Measurements from ENCODE around the gene CTDNEP1. TPM values are rescaled to one million over a fixed set of nuclear protein-coding genes. Genes with fewer than 3 reads are reported as not detected.
A peak's percentile ranks its signal among the peaks of the same experiment; 100 is the strongest.

The CTDNEP1 gene
- total and polyA plus RNA-seq, 7 experiments from 2014 or later, result 38.3 to 173 (median 120) TPM

GRCh38 chr17:7204336-7204735 is 47.2 kb downstream of the CTDNEP1 start:
- DNase-seq (peak in 1 of 9 donors; percentile 51), ATAC-seq (peak; percentile 5)
- H3K27ac ChIP-seq (ENCODE audit: low read depth, low read length), result peak overlapping the region; percentile 91
- Mint-ChIP-seq H3K4me3 (peak overlapping the region; percentile 67 to 94 (median 85)), H3K4me1 (peaks cover 28 to 39% (median 32%) of the 10 kb centered on the region in 7 donors), H3K9me3 (peaks cover 0 to 2% (median 0%) of the 10 kb centered on the region in 11 donors), H3K36me3 (peaks cover 0 to 13% (median 8%) of the 10 kb centered on the region in 5 donors), H3K27me3 (no peaks in the 10 kb centered on the region), H3K27ac (peak overlapping the region; percentile 88 to 99 (median 95))
- POLR2A ChIA-PET, result interaction anchor here (0.5 to 1.0 kb wide), 3 partner anchors 11 to 125 kb away, joined by 3 read pairs; partner anchors contain the start of genes NEURL4 and PHF23
- H3K4me3 ChIP-seq (ENCODE audit: low read length), result peak overlapping the region; percentile 77
- intact Hi-C loops (cut with micrococcal nuclease), result loop anchor here in 1 of 2 donors (2.0 kb wide), 3 partner anchors 14 to 482 kb away; partner anchors contain the start of genes ACADVL, DLG4 and TP53
- H3K36me3 ChIP-seq (ENCODE audit: control insufficient read depth in 2 of 3, insufficient read depth in 3 of 3, low read length in 3 of 3), result peaks cover 0 to 13% (median 8%) of the 10 kb centered on the region in 3 experiments
- CTCF ChIA-PET, result no interaction called here
- H3K27me3 ChIP-seq (ENCODE audit: control insufficient read depth in 2 of 2, insufficient read depth in 2 of 2, low read length in 2 of 2), result no peaks in the 10 kb centered on the region
- H3K4me1 ChIP-seq (ENCODE audit: control insufficient read depth in 2 of 2, insufficient read depth in 2 of 2, low read length in 2 of 2), result peaks cover 15 to 17% of the 10 kb centered on the region in 2 donors
- no peaks in the 10 kb centered on the region for H3K9me3 ChIP-seq (ENCODE audit: control insufficient read depth in 2 of 3, low read length in 3 of 3)

- no peaks in the 10 kb centered on the region for H3K27me3 ChIP-seq (ENCODE audit: control insufficient read depth in 2 of 2, insufficient read depth in 2 of 2, low read length in 2 of 2)
- Mint-ChIP-seq H3K4me3 (peak overlapping the region in 9 of 10 donors; percentile 14 to 89 (median 60)), H3K27me3 (no peaks in the 10 kb centered on the region), H3K9me3 (peaks cover 0 to 2% (median 0%) of the 10 kb centered on the region in 11 donors), H3K27ac (peak overlapping the region; percentile 83 to 99 (median 94)), H3K36me3 (peaks cover 0 to 13% (median 8%) of the 10 kb centered on the region in 5 donors), H3K4me1 (peaks cover 27 to 39% (median 32%) of the 10 kb centered on the region in 7 donors)
- intact Hi-C loops (cut with micrococcal nuclease), result no loop called here
- H3K27ac ChIP-seq (ENCODE audit: low read depth, low read length), result peak overlapping the region; percentile 91
- H3K4me1 ChIP-seq (ENCODE audit: control insufficient read depth in 2 of 2, insufficient read depth in 2 of 2, low read length in 2 of 2), result peaks cover 15 to 17% of the 10 kb centered on the region in 2 donors
- ChIA-PET CTCF (no interaction called here), POLR2A (no interaction called here)
- H3K36me3 ChIP-seq (ENCODE audit: control insufficient read depth in 2 of 3, insufficient read depth in 3 of 3, low read length in 3 of 3), result peaks cover 0 to 13% (median 8%) of the 10 kb centered on the region in 3 experiments
- ATAC-seq (no peak), DNase-seq (no peak)
- no peak overlapping the region for H3K4me3 ChIP-seq (ENCODE audit: low read length)
- no peaks in the 10 kb centered on the region for H3K9me3 ChIP-seq (ENCODE audit: control insufficient read depth in 2 of 3, low read length in 3 of 3)
Observed at GRCh38 chr17:7203391-7203790, 48.1 kb downstream of the CTDNEP1 start.

GRCh38 chr17:7196651-7197401 is 54.7 kb downstream of the CTDNEP1 start:
- no peak overlapping the region for H3K27ac Mint-ChIP-seq
- CTCF ChIA-PET, result no interaction called here
- no peaks in the 10 kb centered on the region for H3K27me3 ChIP-seq (ENCODE audit: control insufficient read depth in 2 of 2, insufficient read depth in 2 of 2, low read length in 2 of 2)
- H3K27ac ChIP-seq (ENCODE audit: low read depth, low read length), result no peak overlapping the region
- H3K4me3 Mint-ChIP-seq, result no peak overlapping the region
- DNase-seq (no peak), ATAC-seq (no peak)
- H3K27me3 Mint-ChIP-seq, result no peaks in the 10 kb centered on the region
- POLR2A ChIA-PET, result no interaction called here
- no peaks in the 10 kb centered on the region for H3K9me3 ChIP-seq (ENCODE audit: control insufficient read depth in 2 of 3, low read length in 3 of 3)
- H3K4me1 ChIP-seq (ENCODE audit: control insufficient read depth in 2 of 2, insufficient read depth in 2 of 2, low read length in 2 of 2), result no peaks in the 10 kb centered on the region
- H3K9me3 Mint-ChIP-seq, result peaks cover 0 to 2% (median 0%) of the 10 kb centered on the region in 11 donors
- peaks cover 0 to 3% (median 0%) of the 10 kb centered on the region in 7 donors for H3K4me1 Mint-ChIP-seq
- H3K36me3 Mint-ChIP-seq, result peaks cover 0 to 19% (median 6%) of the 10 kb centered on the region in 5 donors
- intact Hi-C loops (cut with micrococcal nuclease), result no loop called here
- no peak overlapping the region for H3K4me3 ChIP-seq (ENCODE audit: low read length)
- H3K36me3 ChIP-seq (ENCODE audit: control insufficient read depth in 2 of 3, insufficient read depth in 3 of 3, low read length in 3 of 3), result peaks cover 0 to 34% (median 0%) of the 10 kb centered on the region in 3 experiments

- POLR2A ChIA-PET, result no interaction called here
- peaks cover 0 to 2% (median 0%) of the 10 kb centered on the region in 11 donors for H3K9me3 Mint-ChIP-seq
- Histone ChIP-seq H3K4me1 (ENCODE audit: control insufficient read depth in 2 of 2, insufficient read depth in 2 of 2, low read length in 2 of 2) (no peaks in the 10 kb centered on the region), H3K27me3 (ENCODE audit: control insufficient read depth in 2 of 2, insufficient read depth in 2 of 2, low read length in 2 of 2) (no peaks in the 10 kb centered on the region), H3K36me3 (ENCODE audit: control insufficient read depth in 2 of 3, insufficient read depth in 3 of 3, low read length in 3 of 3) (peaks cover 0 to 34% (median 0%) of the 10 kb centered on the region in 3 experiments), H3K4me3 (ENCODE audit: low read length) (no peak overlapping the region), H3K27ac (ENCODE audit: low read depth, low read length) (no peak overlapping the region), H3K9me3 (ENCODE audit: control insufficient read depth in 2 of 3, low read length in 3 of 3) (no peaks in the 10 kb centered on the region)
- H3K27ac Mint-ChIP-seq, result no peak overlapping the region
- ATAC-seq, result no peak
- peaks cover 0 to 16% (median 4%) of the 10 kb centered on the region in 5 donors for H3K36me3 Mint-ChIP-seq
- DNase-seq, result no peak
- H3K27me3 Mint-ChIP-seq, result no peaks in the 10 kb centered on the region
- H3K4me3 Mint-ChIP-seq, result no peak overlapping the region
- CTCF ChIA-PET, result no interaction called here
- intact Hi-C loops (cut with micrococcal nuclease), result no loop called here
- H3K4me1 Mint-ChIP-seq, result peaks cover 0 to 3% (median 0%) of the 10 kb centered on the region in 7 donors
Observed at GRCh38 chr17:7195971-7196370, 55.6 kb downstream of the CTDNEP1 start.

Small RNA genes within 50 kb of the gene (microRNA-seq; reads per million reads assigned to microRNA genes)
- gene MIR324 (ENCODE audit: borderline microRNAs expressed), result 528 reads per million, percentile 75 among the genes with 10 or more reads in this experiment

Other genes starting within 250 kb of the CTDNEP1 start
Only the 30 nearest of the 35 such genes appear.
- gene SLC16A13, start 215.7 kb downstream of the CTDNEP1 start, total RNA-seq, result 10 to 100 TPM in 3 of 5 experiments, 1 to 10 TPM in 2; 3.4 to 20.9 (median 15.0) TPM
- gene SLC16A13, start 215.7 kb downstream of the CTDNEP1 start, polyA plus RNA-seq, result 1 to 10 TPM; 1.8 to 3.5 TPM
- gene SLC16A11, start 207.6 kb downstream of the CTDNEP1 start, total RNA-seq, result 1 to 10 TPM in 3 of 5 experiments, under 1 TPM in 2; 0.24 to 1.7 (median 1.4) TPM
- gene SLC16A11, start 207.6 kb downstream of the CTDNEP1 start, polyA plus RNA-seq, result 1 to 10 TPM; 1.1 TPM
- 10 to 100 TPM in 1 of 5 experiments, 1 to 10 TPM in 3, not detected in 1; 1.4 to 10.6 (median 4.9) TPM for gene CLEC10A, start 171.5 kb downstream of the CTDNEP1 start, total RNA-seq
- gene CLEC10A, start 171.5 kb downstream of the CTDNEP1 start, polyA plus RNA-seq, result not detected
- 10 to 100 TPM in 1 of 5 experiments, 1 to 10 TPM in 1, under 1 TPM in 1, not detected in 2; 0.27 to 15.0 (median 1.9) TPM for gene ASGR2, start 136.9 kb downstream of the CTDNEP1 start, total RNA-seq
- not detected for gene ASGR2, start 136.9 kb downstream of the CTDNEP1 start, polyA plus RNA-seq
- gene ASGR1, start 72.4 kb downstream of the CTDNEP1 start, total RNA-seq, result 10 to 100 TPM in 1 of 5 experiments, 1 to 10 TPM in 1, under 1 TPM in 2, not detected in 1; 0.79 to 11.9 (median 1.3) TPM
- gene ASGR1, start 72.4 kb downstream of the CTDNEP1 start, polyA plus RNA-seq, result not detected
- 10 to 100 TPM; 10.9 to 25.4 (median 16.5) TPM for gene DLG4, start 31.9 kb downstream of the CTDNEP1 start, total RNA-seq
- under 1 TPM; 0.26 to 0.83 TPM for gene DLG4, start 31.9 kb downstream of the CTDNEP1 start, polyA plus RNA-seq
- gene ACADVL, start 31.8 kb downstream of the CTDNEP1 start, total RNA-seq, result 100 to 1,000 TPM; 287 to 390 (median 339) TPM
- gene ACADVL, start 31.8 kb downstream of the CTDNEP1 start, polyA plus RNA-seq, result 10 to 100 TPM; 75.3 to 88.4 TPM
- 10 to 100 TPM; 51.2 to 91.5 (median 52.3) TPM for gene DVL2, start 17.2 kb downstream of the CTDNEP1 start, total RNA-seq
- gene DVL2, start 17.2 kb downstream of the CTDNEP1 start, polyA plus RNA-seq, result 10 to 100 TPM; 15.1 to 31.1 TPM
- 10 to 100 TPM; 12.3 to 58.7 (median 55.2) TPM for gene PHF23, start 12.3 kb downstream of the CTDNEP1 start, total RNA-seq
- gene PHF23, start 12.3 kb downstream of the CTDNEP1 start, polyA plus RNA-seq, result 10 to 100 TPM; 16.0 to 41.3 TPM
- gene GABARAP, start 9.3 kb downstream of the CTDNEP1 start, total RNA-seq, result 100 to 1,000 TPM; 214 to 427 (median 286) TPM
- 100 to 1,000 TPM; 656 to 950 TPM for gene GABARAP, start 9.3 kb downstream of the CTDNEP1 start, polyA plus RNA-seq
- 10 to 100 TPM; 26.9 to 49.1 (median 32.9) TPM for gene ELP5, start 481 bp upstream of the CTDNEP1 start, total RNA-seq
- gene ELP5, start 481 bp upstream of the CTDNEP1 start, polyA plus RNA-seq, result 10 to 100 TPM; 60.4 to 89.9 TPM
- 1 to 10 TPM in 2 of 5 experiments, under 1 TPM in 3; 0.29 to 3.8 (median 0.81) TPM for gene CLDN7, start 10.7 kb upstream of the CTDNEP1 start, total RNA-seq
- 1 to 10 TPM; 1.7 to 2.9 TPM for gene CLDN7, start 10.7 kb upstream of the CTDNEP1 start, polyA plus RNA-seq
- gene SLC2A4, start 30.0 kb upstream of the CTDNEP1 start, total RNA-seq, result not detected
- gene SLC2A4, start 30.0 kb upstream of the CTDNEP1 start, polyA plus RNA-seq, result not detected
- under 1 TPM in 3 of 5 experiments, not detected in 2; 0.27 to 0.64 (median 0.40) TPM for gene YBX2, start 42.9 kb upstream of the CTDNEP1 start, total RNA-seq
- not detected for gene YBX2, start 42.9 kb upstream of the CTDNEP1 start, polyA plus RNA-seq
- 100 to 1,000 TPM; 237 to 666 (median 453) TPM for gene EIF5A, start 55.9 kb upstream of the CTDNEP1 start, total RNA-seq
- gene EIF5A, start 55.9 kb upstream of the CTDNEP1 start, polyA plus RNA-seq, result 100 to 1,000 TPM; 158 to 558 TPM
- 100 to 1,000 TPM in 3 of 5 experiments, 10 to 100 TPM in 2; 72.6 to 145 (median 107) TPM for gene GPS2, start 63.6 kb upstream of the CTDNEP1 start, total RNA-seq
- 100 to 1,000 TPM in 1 of 2 donors, 10 to 100 TPM in 1; 80.1 to 134 TPM for gene GPS2, start 63.6 kb upstream of the CTDNEP1 start, polyA plus RNA-seq
- gene NEURL4, start 77.6 kb upstream of the CTDNEP1 start, total RNA-seq, result 10 to 100 TPM; 42.6 to 92.6 (median 50.1) TPM
- 1 to 10 TPM; 1.1 to 2.5 TPM for gene NEURL4, start 77.6 kb upstream of the CTDNEP1 start, polyA plus RNA-seq
- 100 to 1,000 TPM; 482 to 708 (median 599) TPM for gene ACAP1, start 84.8 kb upstream of the CTDNEP1 start, total RNA-seq
- gene ACAP1, start 84.8 kb upstream of the CTDNEP1 start, polyA plus RNA-seq, result 100 to 1,000 TPM; 234 to 337 TPM
- gene KCTD11, start 100.4 kb upstream of the CTDNEP1 start, total RNA-seq, result 10 to 100 TPM in 1 of 5 experiments, 1 to 10 TPM in 4; 2.7 to 13.7 (median 4.0) TPM
- gene KCTD11, start 100.4 kb upstream of the CTDNEP1 start, polyA plus RNA-seq, result 1 to 10 TPM in 1 of 2 donors, under 1 TPM in 1; 0.83 to 1.1 TPM
- not detected for gene TMEM95, start 103.4 kb upstream of the CTDNEP1 start, total RNA-seq
- not detected for gene TMEM95, start 103.4 kb upstream of the CTDNEP1 start, polyA plus RNA-seq
- gene TNK1, start 129.4 kb upstream of the CTDNEP1 start, total RNA-seq, result 10 to 100 TPM in 4 of 5 experiments, 1 to 10 TPM in 1; 1.5 to 23.4 (median 13.9) TPM
- 1 to 10 TPM; 5.8 to 7.4 TPM for gene TNK1, start 129.4 kb upstream of the CTDNEP1 start, polyA plus RNA-seq
- 100 to 1,000 TPM in 1 of 5 experiments, 10 to 100 TPM in 4; 74.8 to 142 (median 85.0) TPM for gene PLSCR3, start 142.8 kb upstream of the CTDNEP1 start, total RNA-seq
- 100 to 1,000 TPM; 162 to 212 TPM for gene PLSCR3, start 142.8 kb upstream of the CTDNEP1 start, polyA plus RNA-seq
- gene TMEM256, start 152.4 kb upstream of the CTDNEP1 start, total RNA-seq, result 10 to 100 TPM; 31.5 to 58.5 (median 48.2) TPM
- gene TMEM256, start 152.4 kb upstream of the CTDNEP1 start, polyA plus RNA-seq, result 10 to 100 TPM; 45.2 to 64.9 TPM
- 10 to 100 TPM in 3 of 5 experiments, 1 to 10 TPM in 2; 1.6 to 17.8 (median 11.9) TPM for gene NLGN2, start 156.1 kb upstream of the CTDNEP1 start, total RNA-seq
- under 1 TPM; 0.20 to 0.28 TPM for gene NLGN2, start 156.1 kb upstream of the CTDNEP1 start, polyA plus RNA-seq
- not detected for gene SPEM1, start 168.6 kb upstream of the CTDNEP1 start, total RNA-seq
- not detected for gene SPEM1, start 168.6 kb upstream of the CTDNEP1 start, polyA plus RNA-seq
- gene SPEM2, start 173.9 kb upstream of the CTDNEP1 start, total RNA-seq, result not detected
- not detected for gene SPEM2, start 173.9 kb upstream of the CTDNEP1 start, polyA plus RNA-seq
- not detected for gene SPEM3, start 177.1 kb upstream of the CTDNEP1 start, total RNA-seq
- gene SPEM3, start 177.1 kb upstream of the CTDNEP1 start, polyA plus RNA-seq, result not detected
- 10 to 100 TPM in 3 of 5 experiments, 1 to 10 TPM in 2; 8.2 to 19.1 (median 16.5) TPM for gene TMEM102, start 183.7 kb upstream of the CTDNEP1 start, total RNA-seq
- gene TMEM102, start 183.7 kb upstream of the CTDNEP1 start, polyA plus RNA-seq, result 10 to 100 TPM in 1 of 2 donors, 1 to 10 TPM in 1; 8.5 to 26.1 TPM
- 10 to 100 TPM in 1 of 5 experiments, 1 to 10 TPM in 4; 2.8 to 39.7 (median 3.4) TPM for gene FGF11, start 187.8 kb upstream of the CTDNEP1 start, total RNA-seq
- gene FGF11, start 187.8 kb upstream of the CTDNEP1 start, polyA plus RNA-seq, result under 1 TPM in 1 of 2 donors, not detected in 1; 0.09 TPM
- gene CHRNB1, start 193.3 kb upstream of the CTDNEP1 start, total RNA-seq, result 10 to 100 TPM in 1 of 5 experiments, 1 to 10 TPM in 4; 6.0 to 14.6 (median 7.2) TPM
- gene CHRNB1, start 193.3 kb upstream of the CTDNEP1 start, polyA plus RNA-seq, result 10 to 100 TPM; 14.9 to 24.8 TPM

Measured in naive thymus-derived CD4-positive, alpha-beta T cell (primary cell).